IPS-15b (cell line): Measurements from ENCODE around the gene SYT14.

Source experiments
- H3K27me3 ChIP-seq: one replicate; pipeline ENCODE4 v1.6.1; 2013; ENCODE audit warnings: low read length; ENCODE audit not compliant: control insufficient read depth, insufficient read depth
- H3K36me3 ChIP-seq: one replicate; pipeline ENCODE4 v1.6.1; 2013; ENCODE audit warnings: low read length; ENCODE audit not compliant: control insufficient read depth, insufficient read depth
- H3K4me1 ChIP-seq: one replicate; pipeline ENCODE4 v1.6.1; 2013; ENCODE audit warnings: mild to moderate bottlenecking, low read length; ENCODE audit not compliant: control insufficient read depth, insufficient read depth
- H3K4me3 ChIP-seq: one replicate; pipeline ENCODE4 v1.5.1; 2013; ENCODE audit warnings: low read depth, low read length
- H3K9ac ChIP-seq: one replicate; pipeline ENCODE4 v1.6.1; 2013; ENCODE audit warnings: low read depth, mild to moderate bottlenecking, low read length
- H3K9me3 ChIP-seq: one replicate; pipeline ENCODE4 v1.6.1; 2013; ENCODE audit warnings: mild to moderate bottlenecking, low read length; ENCODE audit not compliant: control insufficient read depth, insufficient read depth

SYT14 gene

GRCh38 chr1:210217482-210217881 lies 279.5 kb downstream of the SYT14 start:
- Histone ChIP-seq H3K4me3 (no peak overlapping the region), H3K4me1 (peaks cover 12% of the 10 kb centered on the region), H3K27me3 (no peaks in the 10 kb centered on the region), H3K9ac (no peak overlapping the region), H3K36me3 (no peaks in the 10 kb centered on the region), H3K9me3 (no peaks in the 10 kb centered on the region)

- Histone ChIP-seq H3K27me3 (no peaks in the 10 kb centered on the region), H3K9ac (no peak overlapping the region), H3K4me3 (no peak overlapping the region), H3K36me3 (no peaks in the 10 kb centered on the region), H3K9me3 (no peaks in the 10 kb centered on the region), H3K4me1 (peaks cover 13% of the 10 kb centered on the region)
Observed at GRCh38 chr1:210218047-210218446, 280.0 kb downstream of the SYT14 start.
